Cardiac septum (tissue), 1 donor: ENCODE data around the gene LDLRAD4. TPM values are rescaled to one million over a fixed set of nuclear protein-coding genes. Genes with fewer than 3 reads are reported as not detected.
A peak's percentile ranks its signal among the peaks of the same experiment; 100 is the strongest.

Experiments used
- DNase-seq: peaks from one replicate; pipeline ENCODE4 v3.0.0-alpha.2; 2020; ENCODE audit warnings: low spot score
- intact Hi-C: fragments of 100-400 bp; cut with DNase I; formaldehyde crosslinking; loops from one replicate; pipeline ENCODE4 v1.14.0; 2022
- total RNA-seq: library from RNA; stranded (reverse); fragmentation: NEBNext Ultra II Directional; extraction: Animal tissue kit (Norgen Biotek cat#: 25700); gene quantifications from one replicate; pipeline ENCODE4 v1.2.1, GENCODE V29; 2021
- donor health status: DM: no; HTN: no; CAD: no.

LDLRAD4 gene
- total RNA-seq, 1 donor from 2014 or later: 23.3 TPM

DNA sequence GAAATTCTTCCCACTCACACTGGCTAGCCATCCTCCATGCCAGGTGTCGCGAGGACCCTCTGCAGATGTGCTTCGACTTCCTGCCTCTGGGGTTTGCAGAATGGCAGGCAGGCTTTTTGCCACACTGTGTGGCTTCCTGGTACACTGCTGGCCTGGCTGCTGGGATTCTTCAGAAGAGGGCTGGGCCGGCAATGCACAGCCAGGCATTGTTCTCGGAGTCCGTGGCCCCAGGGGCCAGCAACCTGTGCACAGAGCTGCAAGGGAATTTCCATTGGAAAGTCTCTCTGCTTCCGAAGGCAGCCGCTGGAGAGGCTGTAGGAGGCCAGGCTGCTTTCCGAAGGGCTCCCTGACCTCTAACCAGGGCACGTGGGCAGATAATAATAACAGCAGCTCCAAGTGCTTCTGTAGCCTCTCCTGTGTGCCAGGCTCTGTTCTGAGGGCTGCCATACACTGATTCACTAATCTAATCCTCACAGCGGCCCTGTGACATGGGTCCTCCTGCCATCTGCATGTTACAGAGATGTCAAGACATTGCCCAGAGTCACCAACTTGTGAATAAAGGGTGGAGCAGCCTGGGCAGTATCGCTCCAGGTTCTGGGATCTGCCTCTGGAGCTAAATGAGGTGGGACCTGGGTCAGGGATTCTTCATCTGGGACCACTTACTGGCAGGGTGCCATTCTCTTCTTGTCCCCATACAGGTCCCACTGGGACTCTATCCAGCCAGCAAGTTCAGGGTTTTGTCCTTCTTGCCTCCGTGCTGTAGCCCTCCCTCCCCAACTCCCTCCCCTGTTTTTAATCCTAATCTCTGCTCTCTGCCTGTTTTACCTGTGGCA is 5.0 kb downstream of the LDLRAD4 start:
- peak; percentile 82 for DNase-seq
- intact Hi-C loops: loop anchor here (1.0 to 5.0 kb wide), 3 partner anchors 48 to 229 kb away; no protein-coding TSS in a partner anchor

DNA sequence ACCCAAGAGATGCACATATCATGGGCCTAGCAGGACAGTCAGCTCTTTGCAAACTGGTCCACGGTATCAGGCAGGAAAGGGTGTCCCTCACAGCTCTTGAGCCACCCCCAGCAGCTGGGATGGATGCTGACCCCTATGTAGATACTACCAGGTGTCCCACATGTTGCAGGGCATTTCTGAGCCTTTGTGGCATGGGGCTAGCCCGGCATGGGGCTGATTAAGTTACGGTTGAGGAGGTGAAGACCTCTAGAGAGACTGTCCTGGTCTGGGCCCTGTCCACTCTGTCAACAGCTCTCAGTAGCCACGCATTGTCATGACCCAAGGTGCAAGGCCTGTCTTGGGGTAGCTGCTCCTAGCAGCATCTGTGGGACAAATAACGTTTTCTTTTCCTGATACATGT is 6.7 kb downstream of the LDLRAD4 start:
- intact Hi-C loops: no loop called here
- peak; percentile 38 for DNase-seq

DNA sequence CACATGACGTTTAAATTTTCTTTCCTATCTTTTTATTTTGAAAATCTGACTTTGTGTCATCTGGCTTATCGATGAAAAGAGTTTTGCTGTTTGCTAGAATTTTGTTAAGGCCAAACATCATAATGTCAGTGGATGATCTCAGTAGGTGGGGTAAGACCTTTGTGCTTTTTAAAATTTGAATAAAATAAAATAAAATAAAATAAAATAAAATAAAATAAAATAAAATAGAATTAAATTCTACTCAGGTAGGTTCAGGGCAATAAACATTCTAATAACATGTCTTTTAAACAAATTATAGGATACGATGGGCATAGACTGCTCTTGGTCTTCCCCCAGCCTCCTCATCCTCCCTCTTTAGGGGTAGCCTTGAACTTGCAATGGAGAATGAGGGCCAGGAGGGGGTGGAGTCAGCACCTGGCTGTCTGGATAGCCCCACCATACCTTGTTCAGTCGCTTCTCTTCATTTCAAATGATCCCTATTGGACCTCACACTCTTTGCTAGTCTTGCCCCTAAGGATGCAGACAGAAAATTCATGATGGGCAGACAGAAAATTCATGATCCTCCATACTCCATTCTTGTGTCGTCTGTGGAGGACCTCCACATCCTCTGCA is 8.1 kb downstream of the LDLRAD4 start:
- intact Hi-C loops: no loop called here
- DNase-seq: no peak

DNA sequence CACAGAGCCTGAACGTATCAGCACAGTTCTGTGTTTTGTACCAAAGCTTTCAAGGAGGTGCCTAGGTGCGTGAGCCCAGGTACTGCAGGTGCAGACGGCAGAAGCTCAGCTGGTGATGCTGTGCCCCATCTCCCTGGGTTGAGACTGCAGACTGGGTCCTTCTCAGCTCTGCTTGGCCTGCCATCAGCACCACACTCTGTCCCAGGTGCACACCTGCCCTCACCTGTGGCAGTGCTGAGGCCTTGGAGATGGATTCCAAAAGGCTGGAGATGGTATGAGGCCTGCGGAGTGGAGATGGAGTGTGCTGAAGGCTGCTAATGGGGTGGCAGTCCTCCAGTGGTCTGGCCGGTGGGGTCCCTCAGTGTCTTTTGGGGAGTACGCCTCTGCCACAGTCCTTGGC is 9.3 kb downstream of the LDLRAD4 start:
- peak; percentile 58 for DNase-seq
- intact Hi-C loops: no loop called here

DNA sequence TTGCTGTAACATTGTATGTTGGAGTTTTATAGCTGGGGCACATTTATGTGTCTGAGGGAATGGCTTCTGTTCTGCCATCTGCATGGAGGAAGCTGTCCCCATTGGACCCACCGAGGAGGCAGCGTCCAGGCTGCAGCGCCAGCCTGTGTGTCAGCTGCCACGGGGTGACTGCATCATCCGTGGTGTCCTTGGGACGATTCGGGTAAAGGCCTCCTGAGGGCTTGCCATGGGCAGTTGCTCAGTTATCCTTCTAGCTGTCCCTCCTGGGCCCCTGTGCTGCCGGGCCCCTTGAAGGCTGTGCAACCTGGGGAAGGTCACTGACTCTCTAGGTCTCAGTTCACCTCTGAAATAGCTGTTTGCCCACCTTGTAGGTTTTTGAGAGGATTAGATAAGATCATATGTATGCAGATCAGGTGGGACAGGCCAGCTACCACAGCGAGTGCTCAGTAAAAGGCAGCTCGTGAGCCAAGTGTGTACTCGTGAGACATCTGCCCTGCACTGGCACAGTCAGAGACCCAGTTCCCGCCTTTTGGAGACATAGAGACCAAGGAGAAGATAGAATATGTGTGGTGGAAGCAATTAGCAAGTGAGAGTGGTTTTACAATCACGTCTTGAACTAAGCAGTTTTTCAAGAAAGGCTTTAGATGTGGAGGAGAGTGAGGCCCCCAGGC is 10.6 kb downstream of the LDLRAD4 start:
- intact Hi-C loops: no loop called here

DNA sequence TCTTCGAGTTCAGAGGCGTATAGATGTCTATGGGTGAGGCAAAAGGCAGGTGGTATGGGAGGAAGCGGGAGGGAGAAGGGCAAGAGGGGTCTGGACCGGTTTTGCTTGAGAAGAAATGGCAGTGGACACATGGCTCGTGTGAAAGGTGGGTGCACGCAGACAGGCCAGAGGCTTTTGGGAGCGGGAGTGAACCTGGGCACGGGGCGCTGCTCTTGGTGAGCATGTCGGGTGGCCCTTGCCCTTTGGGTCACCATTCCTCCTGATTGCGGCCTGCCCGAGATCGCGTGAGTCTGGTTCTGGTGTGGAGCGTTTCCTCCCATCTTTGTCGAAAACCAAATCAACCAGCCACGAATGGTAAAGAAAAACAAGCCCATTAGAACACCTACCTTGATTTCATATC is 12.6 kb downstream of the LDLRAD4 start:
- DNase-seq: no peak
- intact Hi-C loops: no loop called here

More for the DNA sequence above, 10.6 kb downstream of the LDLRAD4 start:
- no peak for DNase-seq

DNA sequence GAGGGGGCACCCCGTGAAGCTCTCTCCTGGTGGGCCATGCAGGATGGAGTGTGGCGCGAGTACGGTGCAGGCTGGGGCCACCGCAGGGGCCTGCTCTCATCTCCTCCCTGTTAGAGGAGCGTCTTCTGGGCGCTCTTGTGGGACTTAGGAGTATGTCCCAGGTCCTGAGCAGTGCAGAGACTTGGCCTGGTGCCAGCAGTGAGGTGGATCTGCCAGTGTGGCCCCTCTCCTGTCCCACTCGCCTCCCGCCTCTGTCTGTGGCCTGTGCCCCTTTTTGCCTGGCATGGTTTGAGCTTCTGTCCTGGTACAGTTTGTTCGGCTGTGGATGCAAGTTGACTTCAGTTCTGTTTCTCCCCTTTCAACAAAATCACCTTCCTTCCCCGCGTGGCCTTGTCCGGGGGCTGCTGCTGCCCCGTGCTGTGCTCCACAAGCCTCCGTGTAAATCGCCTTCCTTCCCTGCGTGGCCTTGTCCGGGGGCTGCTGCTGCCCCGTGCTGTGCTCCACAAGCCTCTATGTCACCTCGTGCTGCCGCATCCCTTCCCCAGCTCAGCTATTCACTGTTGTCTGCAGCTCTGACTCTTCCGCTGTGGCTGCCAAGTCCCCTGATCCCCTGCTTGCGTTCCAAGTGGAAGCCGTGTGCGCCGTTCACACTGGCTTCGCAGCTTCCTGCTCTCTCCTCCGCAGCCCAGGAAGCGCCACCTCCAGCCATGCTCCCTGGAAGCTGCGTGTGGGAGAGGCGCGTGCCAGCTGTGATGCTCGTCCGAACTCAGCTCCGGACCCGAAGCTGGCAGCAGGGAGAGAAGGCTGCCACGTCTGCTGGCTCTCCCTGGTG is 13.7 kb downstream of the LDLRAD4 start:
- intact Hi-C loops: no loop called here
- no peak for DNase-seq

DNA sequence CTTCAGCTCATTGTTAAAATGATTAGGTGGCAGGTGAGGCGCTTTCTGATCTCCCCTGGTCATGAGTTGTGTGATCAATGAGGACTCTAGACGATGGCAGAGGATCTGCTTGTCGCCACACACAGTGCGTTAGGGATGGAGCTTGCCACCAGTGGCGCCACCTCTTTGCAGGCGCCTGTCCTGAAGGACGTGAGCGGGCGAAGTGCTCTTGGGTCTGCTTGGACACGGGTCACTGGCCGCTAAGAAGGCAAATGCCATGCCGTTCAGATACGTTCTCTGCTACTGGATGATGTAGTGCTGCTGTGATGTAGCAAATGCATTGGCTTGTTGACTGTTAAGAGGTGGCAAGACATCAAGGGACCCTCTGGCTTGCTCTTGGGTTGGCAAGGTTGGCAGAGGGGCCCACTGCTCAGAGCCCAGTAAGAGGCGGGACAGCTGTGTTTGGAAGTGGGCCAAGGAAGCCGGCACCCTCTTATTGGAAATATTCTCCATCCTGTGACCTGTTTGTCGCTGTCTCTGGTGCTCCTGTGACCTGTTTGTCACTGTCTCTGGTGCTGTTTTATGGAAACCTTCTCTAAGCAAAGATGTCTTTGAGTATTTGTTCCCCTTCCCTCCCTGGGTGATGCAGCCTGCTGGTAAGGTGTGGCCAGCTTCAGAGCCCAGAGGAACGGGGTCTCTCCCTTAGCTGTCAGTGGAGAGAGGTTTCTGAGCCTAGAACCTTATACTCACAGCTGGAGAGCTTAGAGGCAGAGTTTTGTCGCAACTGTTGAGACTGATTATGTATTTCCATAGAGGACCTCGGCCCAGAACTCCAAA is 14.6 kb downstream of the LDLRAD4 start:
- DNase-seq: no peak
- intact Hi-C loops: no loop called here

DNA sequence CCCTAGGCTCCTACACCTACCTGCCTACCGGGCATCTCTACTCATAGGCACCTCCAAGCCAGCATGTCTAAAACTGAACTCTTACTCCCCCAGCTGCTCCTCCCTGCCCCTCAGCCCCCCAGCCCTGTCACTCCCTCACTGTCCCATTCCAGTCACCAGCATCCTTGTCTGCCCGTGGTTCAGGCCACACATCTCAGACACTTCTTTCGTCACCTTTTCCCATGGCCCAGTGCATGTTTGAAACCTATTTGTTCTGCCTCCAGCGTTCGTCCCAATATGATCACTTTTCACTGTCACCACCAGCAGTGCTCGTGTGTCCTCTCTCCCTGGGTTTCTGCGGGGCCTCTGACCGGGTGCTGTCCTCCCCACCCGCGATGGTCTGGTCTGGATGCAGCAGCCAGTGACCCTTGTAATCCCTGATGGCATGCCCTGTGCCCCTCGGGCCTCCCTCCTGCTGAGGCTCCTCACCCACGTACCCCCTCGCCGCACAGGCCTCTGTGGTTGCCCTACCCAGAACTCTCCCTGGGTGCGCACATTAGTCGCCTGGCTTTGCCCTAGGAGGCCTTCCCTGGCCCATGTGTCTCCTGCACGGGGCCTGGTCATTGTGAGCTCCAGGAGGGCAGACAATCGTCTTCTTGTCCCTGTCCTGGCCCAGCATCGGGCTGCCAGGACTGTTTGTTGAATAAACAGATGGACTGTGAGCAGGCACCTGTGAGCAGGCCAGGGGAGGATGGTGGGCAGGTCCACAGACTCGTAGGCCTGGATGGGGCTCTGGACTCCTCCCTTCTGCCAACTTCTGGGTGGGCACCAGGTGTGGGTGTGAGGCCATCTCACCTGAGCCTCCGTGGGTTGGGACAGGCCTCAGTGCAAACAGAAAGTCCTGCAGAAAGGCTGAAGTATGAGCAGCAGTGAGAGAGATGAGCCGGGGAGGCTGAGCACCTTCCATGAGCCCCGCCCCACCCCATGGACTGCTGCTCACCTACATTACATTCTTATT is 15.5 kb downstream of the LDLRAD4 start:
- intact Hi-C loops: no loop called here

DNA sequence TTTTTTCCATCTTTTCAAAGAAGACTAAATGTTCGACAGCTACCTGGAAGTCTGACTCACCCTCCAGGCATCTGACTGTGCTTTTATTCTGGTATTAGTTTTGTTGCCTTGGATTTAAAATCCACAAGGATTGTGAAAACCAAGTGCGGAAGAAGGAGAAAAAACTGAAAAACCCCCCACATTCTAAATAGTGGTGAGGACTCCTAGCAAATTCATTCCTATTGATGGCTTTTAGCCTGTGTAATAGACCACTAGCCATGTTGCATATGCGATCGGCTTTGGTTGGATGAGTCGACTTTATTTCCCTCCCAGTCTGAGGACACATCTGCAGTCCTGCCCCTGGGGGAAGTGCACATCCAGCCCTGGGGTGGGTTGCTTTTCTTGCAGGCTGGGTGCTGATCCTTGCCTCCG is 16.9 kb downstream of the LDLRAD4 start:
- intact Hi-C loops: no loop called here
- no peak for DNase-seq

More for the DNA sequence above, 15.5 kb downstream of the LDLRAD4 start:
- DNase-seq: no peak

DNA sequence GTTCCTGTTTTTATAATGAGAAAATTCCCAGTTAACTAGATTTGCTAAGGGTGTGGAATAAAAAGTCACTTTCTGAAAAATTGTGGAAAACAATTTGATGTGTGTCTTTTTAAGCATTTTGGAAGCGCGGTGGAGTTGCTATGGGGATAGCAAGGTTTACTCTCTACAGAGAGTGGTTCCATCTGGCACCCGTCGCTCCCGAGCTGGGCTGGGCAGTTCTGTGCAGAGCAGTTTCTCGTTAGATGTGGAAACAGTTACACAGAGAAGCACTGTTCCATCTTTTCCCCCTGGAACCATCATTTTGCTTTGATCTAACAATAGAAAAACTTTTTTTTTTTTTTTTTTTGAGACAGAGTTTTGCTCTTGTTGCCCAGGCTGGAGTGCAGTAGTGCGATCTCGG is 17.4 kb downstream of the LDLRAD4 start:
- intact Hi-C loops: no loop called here
- peak; percentile 76 for DNase-seq

DNA sequence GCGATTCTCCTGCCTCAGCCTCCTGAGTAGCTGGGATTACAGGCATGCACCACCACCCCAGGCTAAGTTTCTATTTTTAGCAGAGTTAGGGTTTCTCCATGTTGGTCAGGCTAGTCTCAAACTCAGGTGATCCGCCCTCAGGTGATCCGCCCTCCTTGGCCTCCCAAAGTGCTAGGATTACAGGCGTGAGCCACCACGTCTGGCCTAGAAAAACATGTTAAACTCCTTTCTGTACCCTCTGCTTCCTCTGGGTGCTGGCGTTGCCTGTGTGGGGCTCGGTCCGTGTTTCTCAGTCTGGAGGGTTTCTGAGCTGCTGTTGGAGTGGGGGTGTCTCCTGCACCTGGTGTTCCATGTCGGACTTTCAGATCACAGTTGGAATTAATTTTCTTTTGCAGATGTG is 17.9 kb downstream of the LDLRAD4 start:
- intact Hi-C loops: no loop called here
- DNase-seq: peak; percentile 17

DNA sequence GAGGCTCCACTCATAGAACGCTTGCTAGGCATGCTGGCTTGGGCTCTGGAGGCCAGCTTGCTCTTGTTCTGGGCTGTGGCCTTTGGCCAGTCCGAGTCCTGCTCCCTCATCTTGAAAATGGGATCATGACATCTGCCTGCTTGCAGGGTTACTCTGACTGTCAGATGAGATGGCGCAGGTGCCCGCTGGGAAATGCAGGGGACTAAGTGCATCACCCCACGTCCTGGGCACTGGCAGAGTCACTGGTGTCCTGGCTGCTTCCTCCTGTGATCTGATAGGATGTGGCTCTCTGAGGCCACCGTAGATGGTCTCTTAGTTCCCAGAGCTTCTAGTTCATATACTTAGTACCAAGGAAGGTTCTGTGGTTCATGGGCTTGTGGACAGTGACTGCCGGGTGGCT is 18.5 kb downstream of the LDLRAD4 start:
- DNase-seq: peak; percentile 68

DNA sequence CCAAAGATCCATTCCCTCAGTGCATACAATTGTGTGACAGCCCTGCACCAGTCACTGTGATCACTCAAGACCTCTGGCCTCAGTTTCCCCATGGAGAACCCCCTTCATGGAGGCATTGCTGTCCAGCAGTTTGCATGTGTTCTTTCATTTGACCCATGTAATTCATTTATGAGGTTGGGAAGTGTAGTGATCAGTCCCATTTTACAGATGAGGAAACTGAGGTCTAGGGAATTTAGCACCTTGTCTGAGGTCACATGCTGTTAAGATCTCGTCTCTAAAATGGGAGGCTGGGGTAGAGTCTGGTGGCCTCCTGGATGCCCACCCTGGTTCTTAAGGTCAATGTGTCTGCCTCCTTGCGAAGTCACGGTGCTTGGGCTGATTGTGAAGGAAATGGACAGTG is 19.1 kb downstream of the LDLRAD4 start:
- intact Hi-C loops: no loop called here
- DNase-seq: no peak

More for the DNA sequence above, 18.5 kb downstream of the LDLRAD4 start:
- intact Hi-C loops: no loop called here

DNA sequence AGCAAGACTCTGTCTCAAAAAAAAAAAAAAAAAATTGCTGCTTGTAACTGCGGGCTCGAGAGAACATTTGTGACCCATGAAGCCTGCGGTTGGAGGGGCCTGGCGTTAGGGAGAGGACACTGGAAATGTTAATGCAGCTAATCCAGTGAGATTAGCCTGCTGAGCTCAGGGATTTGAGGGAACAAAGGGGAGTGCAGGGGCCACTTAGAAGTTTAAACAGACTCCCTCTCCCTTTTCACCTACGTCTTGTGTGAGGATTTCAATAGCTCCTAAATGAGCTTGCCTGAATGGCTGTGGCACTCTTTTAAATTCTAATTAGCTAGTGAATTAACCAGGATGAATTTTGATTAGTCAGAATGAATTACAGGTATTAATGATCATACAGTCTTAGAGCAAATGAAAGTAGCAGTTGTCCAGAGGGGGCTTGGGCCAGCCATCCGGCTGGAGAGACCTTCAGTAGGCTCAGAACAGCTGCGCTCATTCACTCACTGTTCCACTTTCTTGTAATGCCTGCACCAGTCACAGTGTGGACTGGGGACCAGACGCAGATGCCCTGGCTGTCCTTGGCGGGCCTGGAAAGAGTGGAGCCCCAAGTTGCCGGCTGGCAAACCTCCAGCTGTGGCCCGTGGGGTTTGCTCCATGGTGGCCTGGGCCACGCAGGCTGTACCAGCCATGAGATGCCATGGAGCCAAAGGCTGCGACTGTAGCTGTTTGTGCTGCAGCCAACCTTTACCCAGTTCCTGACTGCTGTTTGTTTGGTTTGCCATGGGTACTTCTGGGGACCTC is 20.8 kb downstream of the LDLRAD4 start:
- intact Hi-C loops: no loop called here
- DNase-seq: peak; percentile 55

DNA sequence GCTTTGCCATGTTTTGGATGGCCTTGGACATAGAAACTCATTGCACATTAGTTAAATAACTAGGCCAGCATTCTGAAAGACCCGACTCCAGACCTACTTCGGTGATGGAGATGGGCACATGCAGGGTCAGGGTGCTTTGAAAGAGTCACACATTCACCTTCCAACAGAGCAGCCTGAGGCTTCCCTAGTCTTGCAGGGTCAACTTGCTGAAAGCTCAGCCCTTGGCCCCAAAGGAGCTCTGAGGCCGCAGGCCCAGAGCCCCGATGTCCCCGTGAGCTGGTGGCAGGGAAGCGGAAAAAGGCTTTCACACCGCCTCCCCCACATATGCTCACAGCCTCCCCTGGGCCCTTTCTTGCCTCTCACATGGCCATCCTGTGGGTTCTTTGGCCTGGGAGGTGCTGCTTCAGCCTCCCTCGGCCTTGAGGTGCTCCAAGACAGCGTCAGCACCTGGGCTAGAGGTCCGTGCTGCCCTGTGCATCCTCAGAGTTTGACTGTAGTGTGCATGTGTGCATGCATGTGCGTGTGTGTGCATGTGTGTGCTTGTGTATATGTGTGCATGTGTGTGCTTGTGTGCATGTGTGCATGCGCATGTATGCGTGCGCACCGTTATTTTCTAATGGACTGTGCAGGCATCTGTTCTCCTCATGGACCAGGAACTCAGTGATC is 21.6 kb downstream of the LDLRAD4 start:
- intact Hi-C loops: no loop called here
- peak; percentile 53 for DNase-seq
